HG02973 (cell line): ENCODE measurements around the gene MAB21L4.

ENCODE experiments used
- ATAC-seq: cut with Tn5 transposase; IDR thresholded peaks from one replicate; pipeline ENCODE4 v1.9.1; 2021; ENCODE audit warnings: moderate library complexity; ENCODE audit not compliant: unreplicated experiment

MAB21L4 gene

DNA sequence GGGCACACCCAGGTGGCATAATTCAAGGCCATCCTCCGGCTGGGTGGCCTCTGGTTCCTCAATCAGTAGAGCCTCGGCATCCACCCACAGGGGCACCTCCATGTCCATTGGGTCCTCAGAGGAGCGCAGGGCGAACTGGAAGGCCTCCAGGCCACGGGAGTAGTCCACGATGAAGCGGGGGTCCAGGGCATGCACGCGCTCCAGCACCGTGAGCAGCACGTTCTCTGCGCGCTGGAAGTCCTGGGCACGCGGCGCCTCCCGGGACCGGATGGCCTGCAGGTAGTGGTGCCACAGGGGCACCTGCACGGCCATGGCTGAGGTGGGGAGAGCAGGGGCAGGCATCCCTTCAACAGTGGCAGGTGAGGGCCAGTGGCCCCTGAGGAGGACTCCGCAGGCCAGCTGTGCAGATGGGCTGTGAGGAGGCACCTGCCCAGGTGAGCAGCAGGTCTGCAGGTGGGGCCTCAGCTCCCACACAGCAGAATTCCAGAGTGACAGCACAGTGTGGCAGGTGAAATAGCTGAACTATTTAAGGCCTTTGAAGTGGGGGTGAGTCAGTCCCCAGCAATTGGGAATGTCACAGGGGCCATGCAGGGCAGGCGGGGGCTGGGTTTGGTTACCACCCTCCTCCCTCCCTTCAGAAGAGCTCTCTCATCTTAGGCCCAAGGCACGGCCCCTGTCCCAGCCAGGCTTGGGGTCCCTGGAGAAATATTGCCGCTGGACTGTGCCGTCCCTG lies at the start of gene MAB21L4:
Gene MAB21L4, minus strand, starts transcription at position 501 of the 733 bp plus-strand sequence. Its CDS starts 159 bp downstream, at position 342.
- no peak for ATAC-seq

DNA sequence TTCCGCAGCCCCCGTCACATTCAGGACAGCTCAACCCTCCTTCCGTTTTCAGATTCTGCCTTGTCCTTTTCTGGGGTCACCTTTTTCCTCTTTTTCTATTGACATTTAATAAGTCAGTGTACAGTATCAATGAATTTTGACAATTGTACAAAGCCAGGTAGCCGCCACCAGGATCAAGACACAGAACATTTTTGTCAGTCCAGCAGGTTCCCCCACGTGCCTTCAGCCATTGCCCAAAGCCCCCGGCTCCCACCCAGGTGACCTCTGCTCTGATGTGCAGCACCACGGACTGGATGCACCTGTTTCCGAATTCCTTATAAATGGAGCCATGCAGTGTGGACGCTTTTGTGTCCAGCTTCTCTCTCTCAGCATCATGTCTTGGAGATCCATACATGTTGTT lies 40.1 kb upstream of the MAB21L4 start:
- no peak for ATAC-seq

DNA sequence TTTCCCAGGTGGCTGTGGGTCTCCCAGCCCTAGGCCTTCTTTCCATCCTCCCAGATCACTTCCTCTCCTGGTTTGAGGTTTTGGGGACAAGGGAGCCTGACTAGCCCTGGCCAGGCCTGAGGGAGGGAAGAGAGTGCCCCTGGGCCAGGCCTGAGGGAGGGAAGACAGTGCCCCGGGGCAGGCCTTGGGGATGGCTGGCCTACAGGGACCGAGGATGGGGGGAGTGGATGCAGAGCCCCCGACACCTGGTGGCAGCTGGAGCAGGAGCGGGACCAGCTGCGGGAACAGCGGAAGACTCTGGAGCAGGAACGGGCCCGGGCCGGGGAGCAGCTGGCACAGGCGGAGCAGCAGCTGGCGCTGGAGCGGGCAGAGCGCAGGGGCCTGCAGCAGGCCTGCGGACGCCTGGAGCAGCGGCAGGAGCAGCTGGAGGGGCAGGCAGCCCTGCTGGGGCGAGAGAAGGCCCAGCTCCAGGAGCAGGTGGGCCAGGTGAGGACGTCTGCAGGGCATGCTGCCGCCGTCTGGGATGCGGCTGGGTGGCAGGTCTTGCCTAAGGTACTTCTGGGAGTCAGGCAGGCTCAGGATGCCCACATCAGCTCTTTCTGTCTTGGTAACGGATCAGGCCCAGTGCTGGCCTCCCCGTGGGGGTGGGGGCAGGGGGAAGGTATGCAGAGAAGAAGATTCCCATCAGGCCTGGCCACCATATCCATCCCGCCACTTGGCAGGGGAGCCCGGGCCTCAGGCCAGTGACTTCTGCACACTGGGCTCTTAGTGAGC lies 39.3 kb upstream of the MAB21L4 start:
- no peak for ATAC-seq

DNA sequence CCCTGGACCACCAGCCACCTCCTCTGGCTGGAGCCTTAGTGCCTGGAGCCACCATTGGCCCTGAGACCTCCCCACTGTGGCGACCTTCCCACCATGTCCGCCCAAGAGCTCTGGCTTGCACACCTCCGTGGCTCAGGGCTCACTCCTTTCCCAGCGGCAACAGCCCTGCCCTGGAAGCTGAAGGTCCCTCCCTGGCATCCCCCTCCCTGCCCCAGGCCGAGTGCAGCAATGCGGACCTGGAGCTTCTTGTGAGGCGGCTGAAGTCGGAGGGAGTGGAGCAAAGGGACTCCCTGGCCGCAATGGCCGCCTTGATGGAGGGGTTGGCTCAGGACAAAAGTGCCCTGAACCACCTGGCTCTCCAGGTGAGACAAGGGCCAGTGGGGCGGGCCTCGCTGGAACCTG lies 38.7 kb upstream of the MAB21L4 start:
- no peak for ATAC-seq

DNA sequence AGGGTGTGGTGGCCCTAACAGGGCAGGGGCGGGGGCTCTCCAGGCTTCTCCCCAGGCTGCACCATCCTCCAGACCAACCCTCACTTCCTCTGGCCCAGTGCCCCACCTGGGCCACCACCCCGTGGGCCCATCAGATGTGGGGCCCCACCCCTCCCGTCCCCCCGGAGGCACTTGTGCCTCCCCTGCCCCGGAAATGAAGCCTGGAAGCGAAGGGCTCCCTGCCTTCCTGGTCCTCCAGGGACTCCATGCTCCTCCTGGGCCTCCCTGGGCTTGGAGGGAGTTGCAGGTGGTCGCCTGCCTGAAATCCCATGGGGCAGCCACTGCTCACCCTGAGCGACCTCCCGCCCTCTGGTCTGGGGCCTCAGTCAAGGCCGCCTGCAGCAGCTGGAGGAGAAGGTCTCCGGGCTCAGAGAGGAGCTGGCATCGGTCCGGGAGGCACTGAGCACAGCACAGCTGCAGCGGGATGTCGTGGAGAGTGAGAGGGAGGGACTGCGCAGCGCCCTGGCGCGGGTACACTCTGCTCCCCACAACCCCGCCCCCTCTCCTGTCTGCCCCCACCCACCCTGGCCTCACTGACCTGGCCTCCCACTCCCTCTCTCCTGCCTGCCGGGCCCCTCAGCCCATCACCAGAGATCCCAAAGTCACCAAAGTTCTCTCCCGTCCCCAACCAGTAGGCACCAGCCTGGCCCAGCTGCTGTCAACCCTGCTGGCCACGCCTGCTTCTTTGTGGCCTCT lies 38.2 kb upstream of the MAB21L4 start:
- ATAC-seq, result no peak

DNA sequence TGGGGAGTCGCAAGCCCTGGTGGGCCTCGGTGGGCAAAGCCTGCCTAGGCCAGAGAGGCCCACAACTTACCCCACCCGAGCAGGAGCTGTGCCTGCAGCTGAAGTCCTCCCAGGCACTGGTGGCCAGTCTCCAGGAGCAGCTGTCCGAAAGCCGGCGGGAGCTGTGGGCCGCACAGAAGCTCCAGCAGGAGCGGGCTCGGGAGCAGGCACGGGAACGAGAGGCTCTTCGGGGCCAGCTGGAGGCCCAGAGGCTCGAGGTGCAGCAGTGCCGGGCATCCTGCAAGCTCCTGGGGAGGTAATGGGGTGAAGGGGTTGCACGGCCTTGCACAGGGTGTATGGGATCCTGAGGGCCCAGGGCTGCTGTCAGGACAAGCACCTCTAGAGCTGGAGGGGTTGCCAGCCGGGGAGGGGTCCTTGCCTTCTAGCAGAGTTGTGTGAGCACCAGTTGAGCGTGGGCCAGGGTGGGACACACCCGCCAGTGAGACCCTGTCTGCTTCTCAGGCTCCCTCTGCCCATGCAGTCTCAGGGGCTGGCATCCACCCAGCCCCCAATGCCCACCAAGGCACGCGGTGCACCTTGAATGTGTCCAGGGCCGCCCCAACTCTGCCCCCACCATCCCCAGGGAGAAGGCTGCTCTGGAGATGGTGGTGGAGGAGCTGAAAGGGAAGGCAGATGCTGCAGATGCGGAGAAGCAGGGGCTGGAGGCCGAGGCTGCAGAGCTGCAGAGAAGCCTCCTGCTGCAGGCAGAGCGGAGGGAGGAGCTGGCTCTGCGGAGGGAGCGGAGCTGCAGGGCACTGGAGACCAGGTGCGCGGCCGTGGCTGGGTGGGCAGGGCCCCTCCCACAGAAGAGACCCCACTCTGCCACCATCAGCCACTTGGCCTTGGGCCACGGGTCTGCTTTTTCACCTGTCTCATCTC lies 37.4 kb upstream of the MAB21L4 start:
- ATAC-seq, result no peak

DNA sequence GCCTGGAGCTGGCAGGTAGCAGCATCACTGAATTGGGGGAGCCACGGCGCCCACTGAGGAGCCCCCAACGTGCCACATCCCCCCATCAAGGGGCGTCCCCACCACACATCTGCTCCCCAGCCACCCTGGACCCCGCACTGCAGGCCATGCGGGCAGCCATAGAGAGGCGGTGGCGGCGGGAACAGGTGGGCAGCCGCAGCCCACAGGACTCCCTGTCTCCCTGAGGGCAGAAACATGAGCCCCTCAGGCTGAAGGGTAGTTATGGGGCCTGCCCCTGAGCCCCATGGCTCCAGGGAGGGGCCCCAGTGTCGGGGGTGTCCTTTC lies 36.7 kb upstream of the MAB21L4 start:
- ATAC-seq, result no peak

DNA sequence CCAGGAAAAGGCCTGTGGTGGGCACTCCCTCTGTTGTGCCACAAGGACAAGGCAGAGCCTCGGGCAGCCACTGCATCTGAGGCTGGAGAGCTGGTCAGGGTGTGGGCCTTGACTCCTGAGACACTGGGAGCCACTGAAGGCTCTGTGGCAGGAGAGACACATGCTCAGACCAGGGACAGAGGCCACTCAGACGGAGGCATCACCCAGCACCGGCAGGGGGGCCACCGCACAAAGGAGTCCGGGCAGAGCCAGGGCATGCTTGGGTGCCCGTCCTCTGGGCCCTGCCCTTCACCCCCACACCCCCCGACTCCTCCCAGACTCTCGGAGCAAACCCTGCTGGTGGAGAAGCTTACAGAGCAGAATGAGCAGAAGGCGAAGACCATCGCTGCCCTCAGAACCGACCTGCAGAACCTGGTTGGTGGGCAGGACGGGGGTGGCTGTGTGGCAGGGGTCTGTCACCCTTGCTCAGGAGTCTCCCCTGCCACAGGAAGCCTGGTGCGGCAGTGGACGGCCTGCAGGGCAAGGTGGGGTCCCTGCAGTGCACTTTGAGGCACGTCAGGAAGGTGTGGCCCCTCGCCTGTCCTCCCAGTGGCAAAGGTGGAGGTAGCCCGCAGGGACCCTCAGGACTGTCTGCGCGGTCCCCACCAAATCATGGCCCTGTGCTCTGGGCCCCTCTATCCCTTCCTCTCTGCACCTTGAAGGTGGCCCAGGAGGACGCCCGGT lies 36.2 kb upstream of the MAB21L4 start:
- ATAC-seq, result no peak

DNA sequence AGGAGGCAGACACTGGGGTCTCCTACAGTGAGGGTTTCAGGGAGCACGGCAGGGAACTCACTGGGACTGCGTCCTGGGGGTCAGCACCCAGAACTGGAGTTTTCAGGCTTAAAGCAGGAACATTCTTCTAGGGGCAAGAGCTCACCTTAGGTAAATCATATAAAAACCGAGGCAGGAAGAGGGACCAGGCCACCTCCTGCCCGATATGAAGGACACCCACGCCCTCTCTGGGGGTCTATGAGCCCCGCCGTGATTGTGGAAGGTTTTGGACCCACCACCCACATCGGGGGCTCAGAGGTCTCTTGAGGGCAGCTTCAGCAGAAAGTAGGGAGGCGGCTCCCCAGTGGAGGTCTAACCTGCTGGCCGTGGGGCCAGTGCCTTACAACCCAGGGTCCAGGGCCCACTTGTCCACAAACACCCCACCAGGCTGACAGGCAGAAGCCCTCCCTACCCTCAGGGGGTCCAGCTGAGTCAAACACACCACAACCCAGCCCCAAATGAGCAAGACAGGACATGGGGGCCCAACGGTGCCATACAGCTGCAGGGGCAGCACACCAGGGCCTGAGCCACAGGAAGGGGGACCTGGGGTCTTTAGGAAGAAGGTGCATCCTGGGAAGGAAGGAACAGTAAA lies 35.5 kb upstream of the MAB21L4 start:
- no peak for ATAC-seq

DNA sequence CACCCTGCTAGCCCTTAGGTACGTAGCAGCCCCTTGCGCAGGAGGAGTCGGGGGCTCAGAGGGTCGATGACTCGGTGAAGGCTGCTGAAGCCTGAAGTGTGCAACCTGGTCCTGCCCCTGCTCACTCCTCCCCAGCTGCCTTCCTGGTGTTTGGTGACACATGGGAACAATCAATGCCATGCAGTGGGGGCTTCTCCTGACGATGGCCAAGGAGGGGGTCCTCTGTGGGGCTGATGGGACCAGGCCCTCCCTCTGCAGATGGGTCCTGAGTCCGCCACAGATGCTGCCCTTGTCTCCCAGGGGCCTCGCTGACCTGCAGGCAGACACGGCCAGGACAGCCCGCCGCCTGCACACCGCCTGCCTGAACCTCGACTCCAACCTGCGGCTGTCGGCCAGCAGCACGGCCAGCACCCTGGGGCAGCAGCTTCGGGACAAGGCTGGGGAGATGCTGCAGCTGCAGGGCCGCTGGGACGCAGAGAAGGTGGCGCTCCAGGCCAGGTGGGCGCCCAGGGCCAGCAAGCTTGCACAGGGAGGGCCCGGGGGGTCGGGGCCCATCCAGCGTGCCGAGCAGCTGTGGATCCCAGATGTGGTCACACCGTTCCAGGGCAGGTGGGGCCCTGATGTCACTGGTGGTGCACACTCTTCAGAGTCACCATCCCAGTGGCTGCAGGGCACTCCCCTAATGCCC lies 34.8 kb upstream of the MAB21L4 start:
- no peak for ATAC-seq

DNA sequence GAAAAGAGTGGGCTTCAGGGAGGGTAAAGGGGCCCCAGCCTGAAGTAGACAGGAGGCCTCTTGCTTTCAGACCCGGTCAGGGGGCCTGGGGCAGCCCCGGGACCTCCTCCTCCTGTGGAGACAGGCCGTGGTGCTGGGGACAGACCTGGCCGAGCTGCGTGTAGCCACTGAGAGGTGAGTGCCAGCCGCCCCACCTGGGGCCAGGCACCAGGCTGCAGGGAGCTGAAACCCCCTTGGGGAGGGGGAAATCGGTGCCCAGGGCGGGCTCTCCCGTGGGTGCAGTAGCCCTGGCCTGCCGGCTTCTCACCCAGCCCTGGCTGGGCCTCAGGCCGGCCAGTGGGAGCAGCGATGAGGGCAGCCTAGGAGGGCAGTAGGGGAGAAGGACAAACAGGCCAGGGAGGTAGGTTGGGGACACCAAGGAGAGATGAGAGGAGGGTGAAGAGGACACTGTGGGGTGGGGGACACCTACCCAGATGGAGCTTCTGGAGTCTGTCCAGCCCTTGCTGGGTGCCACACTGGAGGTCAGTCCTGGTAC lies 34.2 kb upstream of the MAB21L4 start:
- ATAC-seq, result no peak

DNA sequence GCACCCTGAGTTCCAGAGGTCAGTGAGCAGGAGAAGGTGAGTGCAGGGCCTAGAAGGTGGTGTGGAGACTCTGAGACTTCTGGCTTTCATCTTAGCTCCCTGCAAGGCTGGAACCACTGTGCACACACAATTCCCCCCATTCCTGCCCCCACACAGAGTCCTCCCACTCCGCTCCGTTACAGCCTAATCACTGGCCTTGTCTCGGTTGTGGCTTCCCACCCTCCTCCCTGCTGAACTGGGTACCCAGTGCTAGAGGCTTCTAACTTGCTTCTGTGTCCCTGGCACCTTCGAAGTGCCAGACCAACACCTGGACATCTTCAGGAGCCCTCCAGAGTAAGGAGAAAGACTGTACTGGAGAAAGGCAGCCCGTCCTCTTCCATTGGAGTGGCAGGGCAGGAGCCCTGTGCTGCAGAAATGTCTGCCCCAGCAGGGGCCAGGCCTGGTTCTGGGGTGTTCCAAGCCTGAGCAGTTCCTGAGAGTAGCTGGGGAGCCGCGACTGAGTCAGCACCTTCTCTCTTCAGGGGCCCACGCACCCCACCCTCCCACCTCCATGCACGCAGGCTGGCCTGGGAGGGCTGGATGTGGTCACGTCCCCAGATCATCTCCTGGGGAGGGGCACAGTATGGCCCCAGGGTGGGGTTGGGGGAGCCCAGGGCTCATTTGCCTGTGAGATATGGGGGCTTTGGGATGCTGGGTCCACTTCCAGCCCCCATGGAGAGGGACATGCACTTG lies 33.6 kb upstream of the MAB21L4 start:
- no peak for ATAC-seq

DNA sequence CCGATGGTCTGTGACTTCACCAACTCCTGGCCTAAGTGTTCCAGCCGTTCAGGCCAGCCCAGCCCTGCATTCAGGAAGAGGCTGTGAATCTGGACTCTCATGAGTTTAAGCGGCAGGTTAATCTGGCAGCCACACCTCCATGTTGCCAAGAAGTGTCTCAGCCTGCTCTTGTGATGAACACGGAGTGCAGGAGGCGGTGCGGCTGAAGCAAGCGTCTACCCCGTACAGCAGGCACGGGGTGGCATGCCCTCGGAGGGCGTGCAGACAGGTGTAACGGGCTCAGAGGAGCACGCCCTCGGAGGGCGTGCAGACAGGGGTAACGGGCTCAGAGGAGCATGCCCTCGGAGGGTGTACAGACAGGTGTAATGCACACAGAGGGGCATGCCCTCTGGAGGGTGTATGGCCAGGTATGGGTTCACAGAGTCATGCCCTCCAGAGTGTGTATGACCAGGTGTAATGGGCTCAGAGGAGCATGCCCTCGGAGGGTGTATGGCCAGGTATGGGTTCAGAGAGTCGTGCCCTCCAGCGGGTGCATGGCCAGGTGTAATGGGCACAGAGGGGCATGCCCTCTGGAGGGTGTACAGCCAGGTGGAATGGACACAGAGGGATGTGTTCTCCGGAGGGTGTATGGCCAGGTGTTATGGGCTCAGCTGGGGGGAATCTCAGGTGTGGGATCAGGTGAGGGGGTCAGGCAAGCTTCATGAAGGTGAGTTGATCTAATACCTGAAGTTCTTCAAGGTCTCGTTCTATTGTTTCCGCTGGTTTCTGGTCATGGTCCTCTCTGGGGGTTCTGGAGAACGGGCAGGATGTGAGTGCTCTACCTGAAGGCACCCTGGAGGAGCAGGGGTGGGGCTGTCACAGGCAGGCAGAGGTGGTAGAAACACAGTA lies 32.8 kb upstream of the MAB21L4 start:
- no peak for ATAC-seq

DNA sequence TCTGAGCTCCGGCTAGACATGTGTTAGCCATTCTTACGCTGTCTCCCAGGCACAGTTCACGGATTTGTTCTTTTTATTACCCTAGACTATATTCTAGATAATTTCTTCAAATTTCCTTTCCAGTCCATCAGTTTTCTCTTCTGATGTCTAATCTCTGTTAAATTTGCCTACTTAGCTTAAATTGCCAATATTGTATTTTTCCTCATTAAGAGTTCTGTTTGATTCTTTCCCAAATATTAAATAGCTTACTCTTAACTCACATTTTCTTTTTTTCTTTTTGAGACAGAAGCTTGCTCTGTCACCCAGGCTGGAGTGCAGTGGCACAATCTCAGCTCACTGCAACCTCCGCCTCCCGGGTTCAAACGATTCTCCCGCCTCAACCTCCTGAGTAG lies 31.4 kb upstream of the MAB21L4 start:
- no peak for ATAC-seq

DNA sequence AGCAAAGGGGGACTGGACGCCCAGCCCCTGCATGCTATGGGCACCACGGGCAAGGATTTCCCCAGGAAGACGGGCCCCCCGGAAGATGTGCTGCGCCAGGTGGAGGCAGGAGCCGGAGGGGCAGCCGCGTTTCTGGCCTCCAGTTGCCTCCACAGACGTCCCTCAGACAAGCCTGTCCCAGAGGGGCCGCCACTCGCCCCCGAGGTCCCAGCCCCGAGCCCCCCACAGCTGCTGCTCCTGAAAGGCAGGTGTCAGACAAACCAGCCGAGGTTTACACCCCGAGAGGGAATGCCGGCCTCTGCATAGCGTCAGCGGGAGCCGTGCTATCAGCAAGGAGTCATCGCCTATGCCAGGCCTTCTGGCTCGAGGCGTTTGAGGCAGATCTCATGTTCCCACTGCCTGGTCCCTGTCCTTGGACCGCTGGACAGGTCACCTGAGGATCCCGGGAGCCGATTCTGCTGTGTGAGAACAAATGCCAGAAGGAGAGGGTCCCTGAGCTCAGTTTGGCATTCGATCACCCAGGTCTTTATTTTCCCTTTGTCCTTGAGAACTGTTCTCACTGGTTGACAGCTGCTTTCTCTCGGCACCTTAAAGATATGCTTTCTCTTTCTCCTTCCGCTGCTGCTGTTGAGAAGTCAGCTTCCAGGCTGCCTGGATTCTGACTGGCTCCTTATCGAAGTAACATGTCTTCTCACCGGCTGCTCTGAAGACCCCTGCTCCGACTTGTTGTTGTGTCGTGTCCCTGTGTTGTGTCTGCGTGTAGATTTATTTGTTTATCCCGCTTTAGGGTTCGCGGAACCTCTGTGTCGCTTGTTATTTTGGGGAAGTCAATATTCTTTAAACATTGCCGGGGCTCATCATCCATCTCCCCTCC lies 30.8 kb upstream of the MAB21L4 start:
- ATAC-seq, result no peak
